GM12865 (cell line): Measurements from ENCODE around the gene DDAH1.

ENCODE experiments used
- DNase-seq: peaks from one replicate; pipeline ENCODE4 v3.0.0; 2010; ENCODE audit warnings: low read depth
- H3K4me3 ChIP-seq: 2 replicates; pipeline ENCODE4 v1.5.1; 2011; ENCODE audit warnings: mild to moderate bottlenecking, low read depth, low read length, control low read depth
- CTCF ChIP-seq: IDR thresholded peaks from 2 replicates; pipeline ENCODE4 v1.5.1; 2011; ENCODE audit warnings: low read length, control low read depth, low read depth, inconsistent platforms; ENCODE audit not compliant: insufficient read depth; ENCODE audit errors: missing control alignments

Gene DDAH1

GRCh38 chr1:85375493-85375892 is 89.5 kb downstream of the DDAH1 start:
- no peak for TF ChIP-seq CTCF
- DNase-seq: no peak
- no peak overlapping the region for H3K4me3 ChIP-seq

- H3K4me3 ChIP-seq: no peak overlapping the region
- no peak for DNase-seq
- no peak for TF ChIP-seq CTCF
Measured at GRCh38 chr1:85374160-85374559, 90.8 kb downstream of the DDAH1 start.

DNA sequence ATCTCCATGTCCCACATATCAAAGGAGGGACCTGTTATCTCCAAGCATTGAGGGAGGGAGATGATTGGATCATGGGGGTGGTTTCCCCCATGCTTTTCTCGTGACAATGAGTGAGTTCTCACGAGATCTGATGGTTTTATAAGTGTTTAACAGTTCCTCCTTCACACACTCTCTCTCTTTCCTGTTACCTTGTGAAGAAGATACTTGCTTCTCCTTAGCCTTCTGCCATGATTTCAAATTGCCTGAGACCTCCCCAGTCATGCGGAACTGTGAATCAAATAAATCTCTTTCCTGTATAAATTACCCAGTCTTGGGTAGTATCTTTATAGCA is 91.6 kb downstream of the DDAH1 start:
- no peak for TF ChIP-seq CTCF
- no peak for DNase-seq
- no peak overlapping the region for H3K4me3 ChIP-seq

- DNase-seq: no peak
- no peak overlapping the region for H3K4me3 ChIP-seq
- TF ChIP-seq CTCF: no peak
Measured at GRCh38 chr1:85372683-85373377, 92.1 kb downstream of the DDAH1 start.

- DNase-seq: no peak
- no peak for TF ChIP-seq CTCF
- H3K4me3 ChIP-seq: no peak overlapping the region
Measured at GRCh38 chr1:85371021-85371420, 93.9 kb downstream of the DDAH1 start.

GRCh38 chr1:85368073-85368770 is 96.7 kb downstream of the DDAH1 start:
- no peak overlapping the region for H3K4me3 ChIP-seq
- TF ChIP-seq CTCF: no peak
- DNase-seq: no peak
